PFSK-1 (cell line): Measurements from ENCODE around the gene USP34.

Source experiments
- POLR2AphosphoS5 ChIP-seq: IDR thresholded peaks from 2 replicates; pipeline ENCODE4 v1.6.1; 2012; ENCODE audit warnings: low read depth, mild to moderate bottlenecking, control low read depth, low read length, moderate library complexity
- SIN3A ChIP-seq: IDR thresholded peaks from 2 replicates; pipeline ENCODE4 v1.6.1; 2012; ENCODE audit warnings: mild to moderate bottlenecking, low read length, moderate library complexity, borderline replicate concordance; ENCODE audit not compliant: insufficient read depth
- TAF1 ChIP-seq: IDR thresholded peaks from 2 replicates; pipeline ENCODE4 v1.6.1; 2012; ENCODE audit warnings: low read length, control low read depth, borderline replicate concordance; ENCODE audit not compliant: insufficient read depth
- TF ChIP-seq, protein P1 (sequence below), 2 experiments: IDR thresholded peaks; 2 replicates each; pipeline versions ENCODE4 v1.6.1 to v1.8.0; 2011 to 2012; ENCODE audit warnings: low read depth in 2 of 2, low read length in 2 of 2, control low read depth in 1 of 2, inconsistent platforms in 1 of 2, mild to moderate bottlenecking in 1 of 2, moderate library complexity in 1 of 2; ENCODE audit not compliant: insufficient read depth in 1 of 2

DNA sequence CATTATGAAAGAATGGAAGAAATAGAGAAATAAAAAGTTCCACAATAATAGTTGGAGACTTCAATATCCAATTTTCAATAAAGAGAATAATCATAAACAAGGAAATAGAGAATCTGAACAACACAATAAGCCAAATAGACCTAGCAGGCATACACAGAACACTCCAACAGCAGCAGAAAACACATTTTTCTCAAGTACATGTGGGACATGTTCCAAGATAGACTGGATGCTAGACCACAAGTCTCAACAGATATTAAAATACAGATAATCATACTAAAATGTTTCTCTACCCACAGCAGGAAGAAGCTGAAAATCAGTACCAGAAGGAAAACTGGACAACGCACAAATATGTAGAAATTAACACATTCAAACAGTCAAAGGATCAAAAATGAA, 113.9 kb downstream of the USP34 start:
- no peak for TF ChIP-seq TAF1
- no peak for TF ChIP-seq POLR2AphosphoS5
- TF ChIP-seq, protein P1, sequence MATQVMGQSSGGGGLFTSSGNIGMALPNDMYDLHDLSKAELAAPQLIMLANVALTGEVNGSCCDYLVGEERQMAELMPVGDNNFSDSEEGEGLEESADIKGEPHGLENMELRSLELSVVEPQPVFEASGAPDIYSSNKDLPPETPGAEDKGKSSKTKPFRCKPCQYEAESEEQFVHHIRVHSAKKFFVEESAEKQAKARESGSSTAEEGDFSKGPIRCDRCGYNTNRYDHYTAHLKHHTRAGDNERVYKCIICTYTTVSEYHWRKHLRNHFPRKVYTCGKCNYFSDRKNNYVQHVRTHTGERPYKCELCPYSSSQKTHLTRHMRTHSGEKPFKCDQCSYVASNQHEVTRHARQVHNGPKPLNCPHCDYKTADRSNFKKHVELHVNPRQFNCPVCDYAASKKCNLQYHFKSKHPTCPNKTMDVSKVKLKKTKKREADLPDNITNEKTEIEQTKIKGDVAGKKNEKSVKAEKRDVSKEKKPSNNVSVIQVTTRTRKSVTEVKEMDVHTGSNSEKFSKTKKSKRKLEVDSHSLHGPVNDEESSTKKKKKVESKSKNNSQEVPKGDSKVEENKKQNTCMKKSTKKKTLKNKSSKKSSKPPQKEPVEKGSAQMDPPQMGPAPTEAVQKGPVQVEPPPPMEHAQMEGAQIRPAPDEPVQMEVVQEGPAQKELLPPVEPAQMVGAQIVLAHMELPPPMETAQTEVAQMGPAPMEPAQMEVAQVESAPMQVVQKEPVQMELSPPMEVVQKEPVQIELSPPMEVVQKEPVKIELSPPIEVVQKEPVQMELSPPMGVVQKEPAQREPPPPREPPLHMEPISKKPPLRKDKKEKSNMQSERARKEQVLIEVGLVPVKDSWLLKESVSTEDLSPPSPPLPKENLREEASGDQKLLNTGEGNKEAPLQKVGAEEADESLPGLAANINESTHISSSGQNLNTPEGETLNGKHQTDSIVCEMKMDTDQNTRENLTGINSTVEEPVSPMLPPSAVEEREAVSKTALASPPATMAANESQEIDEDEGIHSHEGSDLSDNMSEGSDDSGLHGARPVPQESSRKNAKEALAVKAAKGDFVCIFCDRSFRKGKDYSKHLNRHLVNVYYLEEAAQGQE (IDR thresholded peaks at IDR 0.05; ENCODE audit: insufficient read depth in 1 of 2, low read depth in 2 of 2, low read length in 2 of 2) = no peak
- no peak for TF ChIP-seq SIN3A
